OCI-M1 (cell line): ENCODE measurements around the gene CCDC184.
"Not testable (repeated sequence)": the region's sequence is repeated elsewhere in the genome, so short reads cannot be mapped to it uniquely, and the experiment has no call there.

Experiments
- DNase-seq: peaks from one replicate; lab custom pipeline; 2025; lab: John Stamatoyannopoulos, UW

Gene CCDC184

GRCh38 chr12:48183091-48183875, at the start of gene CCDC184:
TSS of gene CCDC184 (plus strand) at chr12:48183644. CDS start at chr12:48184123, 479 bp downstream.
- peak; percentile 70 for DNase-seq

- DNase-seq, result no peak
These were observed 48.4 kb upstream of the CCDC184 start for GRCh38 chr12:48135027-48135426.

GRCh38 chr12:48142818-48143674, 40.4 kb upstream of the CCDC184 start:
- DNase-seq, result peak; percentile 19

- DNase-seq, result no peak
These were observed 39.5 kb upstream of the CCDC184 start for GRCh38 chr12:48143898-48144297.

- DNase-seq, result no peak
These were observed 37.5 kb upstream of the CCDC184 start for GRCh38 chr12:48145981-48146380.

- no peak for DNase-seq
These were observed 32.2 kb upstream of the CCDC184 start for GRCh38 chr12:48151103-48151771.

GRCh38 chr12:48155786-48156185, 27.7 kb upstream of the CCDC184 start:
- DNase-seq, result not testable (repeated sequence)

GRCh38 chr12:48156652-48157017, 26.8 kb upstream of the CCDC184 start:
- no peak for DNase-seq

GRCh38 chr12:48157018-48157888, 26.2 kb upstream of the CCDC184 start, which contains the start of gene ASB8:
TSS of gene ASB8 (minus strand) at chr12:48157515. CDS start at chr12:48153496, 4,019 bp downstream.
- peak; percentile 99 for DNase-seq

GRCh38 chr12:48157889-48158370, 25.5 kb upstream of the CCDC184 start:
- no peak for DNase-seq

- no peak for DNase-seq
These were observed 23.4 kb upstream of the CCDC184 start for GRCh38 chr12:48160046-48160445.

GRCh38 chr12:48160807-48161206, 22.6 kb upstream of the CCDC184 start:
- DNase-seq, result peak; percentile 96

- peak; percentile 19 for DNase-seq
These were observed 20.2 kb upstream of the CCDC184 start for GRCh38 chr12:48163150-48163747.

- no peak for DNase-seq
These were observed 19.0 kb upstream of the CCDC184 start for GRCh38 chr12:48164451-48164850.

- DNase-seq, result peak; percentile 75
These were observed 18.1 kb upstream of the CCDC184 start for GRCh38 chr12:48165089-48165981.

- no peak for DNase-seq
These were observed 14.4 kb upstream of the CCDC184 start for GRCh38 chr12:48169011-48169410.

- DNase-seq, result peak; percentile 87
These were observed 7.6 kb upstream of the CCDC184 start for GRCh38 chr12:48175613-48176416.

GRCh38 chr12:48176417-48176751, 7.1 kb upstream of the CCDC184 start:
- DNase-seq, result no peak

- no peak for DNase-seq
These were observed 5.5 kb upstream of the CCDC184 start for GRCh38 chr12:48177982-48178381.
